ENCODE measurements around the gene C10orf67. TPM values are rescaled to one million over a fixed set of nuclear protein-coding genes. Genes with fewer than 3 reads are reported as not detected.

C10orf67 gene
- total and polyA plus RNA-seq, 2 of the 8 experiments (the other 6 are each of a cell fraction or from before 2014, with no cell fraction given): 0.05 to 0.11 TPM

DNA sequence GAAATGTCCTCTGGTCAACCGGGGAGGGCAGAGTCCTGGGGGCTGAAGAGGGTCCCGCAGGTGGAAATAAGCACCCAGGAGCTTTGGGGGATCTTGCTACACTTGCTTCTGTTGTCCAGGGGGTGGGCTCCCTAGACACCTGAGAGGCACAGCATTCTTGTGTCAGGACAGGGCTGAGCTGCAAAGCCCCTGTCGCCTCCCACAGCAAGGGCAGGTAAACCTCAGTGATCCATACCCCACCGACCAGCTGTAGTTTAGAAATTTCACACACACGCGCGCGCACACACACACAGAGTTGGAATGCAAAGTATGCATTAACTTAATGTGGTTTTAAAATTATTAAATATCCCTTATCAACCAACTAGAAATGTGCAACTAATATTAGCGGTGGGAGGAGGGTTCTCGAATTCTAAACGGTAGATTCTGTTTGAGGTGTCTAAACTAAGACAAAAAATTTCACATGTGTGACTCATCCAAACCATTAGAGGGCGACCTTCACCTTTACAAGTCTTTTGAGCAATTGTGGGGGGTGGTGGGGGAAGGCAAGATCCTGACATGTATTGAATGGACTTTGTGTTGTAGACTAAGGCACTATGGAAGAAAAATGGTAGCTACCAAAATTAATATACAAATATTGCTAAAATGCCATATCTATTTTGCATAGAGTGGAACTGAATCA lies 186.8 kb downstream of the C10orf67 start:
- Histone ChIP-seq H2BK12ac (ENCODE audit: low read depth, low read length) (no peak overlapping the region), H3K79me2 (ENCODE audit: control insufficient read depth in 1 of 2, insufficient read depth in 2 of 2, low read length in 2 of 2) (no peaks in the 10 kb centered on the region), H3K18ac (ENCODE audit: extremely low read depth, low read length) (no peak overlapping the region), H3K4me2 (ENCODE audit: insufficient read depth in 1 of 2, low read depth in 2 of 2, low read length in 2 of 2) (peak overlapping the region in 1 of 2 experiments; percentile 66; a peak in 3 of 4 replicates), H3K9ac (replicated peaks in 1 of 4; ENCODE audit: extremely low read depth in 1 of 4, low read depth in 3 of 4, low read length in 3 of 4) (no peak overlapping the region), H3K23ac (ENCODE audit: insufficient read length) (no peak overlapping the region), H2AFZ (ENCODE audit: low read length) (no peak overlapping the region), H3K36me3 (ENCODE audit: control insufficient read depth in 2 of 4, insufficient read depth in 4 of 4, low read length in 3 of 4) (no peaks in the 10 kb centered on the region), H2BK20ac (ENCODE audit: low read length) (no peak overlapping the region), H3K56ac (replicated peaks; ENCODE audit: insufficient read length, low read depth, low read length) (no peak overlapping the region), H2BK120ac (replicated peaks; ENCODE audit: low read depth, low read length) (no peak overlapping the region), H4K8ac (ENCODE audit: extremely low read depth, insufficient read depth, low read length) (0 out of 2 replicates have a peak overlapping the region, but pooled peaks have one; percentile 58), H3K9me3 (ENCODE audit: insufficient read depth in 2 of 2, low read depth in 1 of 2, low read length in 1 of 2) (no peaks in the 10 kb centered on the region), H4K20me1 (replicated peaks in 1 of 2; ENCODE audit: control insufficient read depth in 1 of 2, insufficient read depth in 2 of 2, low read length in 2 of 2) (peaks cover 0 to 2% of the 10 kb centered on the region in 2 experiments), H3K27me3 (replicated peaks in 1 of 4; ENCODE audit: control insufficient read depth in 3 of 4, extremely low read depth in 1 of 4, insufficient read depth in 3 of 4, low read length in 3 of 4) (peaks cover 0 to 8% (median 0%) of the 10 kb centered on the region in 4 experiments; a peak in 2 of 7 replicates), H3K79me1 (ENCODE audit: low read depth, low read length) (no peaks in the 10 kb centered on the region), H4K5ac (ENCODE audit: insufficient read length, low read depth, low read length) (no peak overlapping the region), H2BK5ac (ENCODE audit: low read depth, low read length) (no peak overlapping the region), H3K14ac (ENCODE audit: insufficient read length) (no peak overlapping the region), H3K4me1 (replicated peaks in 1 of 4; ENCODE audit: control insufficient read depth in 3 of 4, insufficient read depth in 4 of 4, low read length in 3 of 4) (peaks cover 0 to 2% (median under 1%) of the 10 kb centered on the region in 4 experiments; a peak in 3 of 7 replicates), H4K91ac (replicated peaks; ENCODE audit: insufficient read length, low read length) (no peak overlapping the region), H3K4me3 (ENCODE audit: extremely low read depth in 1 of 4, insufficient read depth in 2 of 4, low read depth in 3 of 4, low read length in 4 of 4) (peak overlapping the region in 2 of 4 experiments; percentile 32 to 49; a peak in 4 of 8 replicates), H3K23me2 (ENCODE audit: low read depth, low read length) (no peaks in the 10 kb centered on the region), H3K27ac (ENCODE audit: low read depth, low read length) (no peak overlapping the region), H3K4ac (replicated peaks; ENCODE audit: insufficient read length, low read depth, low read length) (no peak overlapping the region), H2AK5ac (ENCODE audit: low read depth, low read length) (no peak overlapping the region), H2BK15ac (ENCODE audit: low read length) (no peak overlapping the region)
- FAIRE-seq (peak; percentile 39), DNase-seq (ENCODE audit: low read depth in 1 of 2, low spot score in 2 of 2) (no peak)
- 60% methylated on average over 12 of the region's 12 CpGs; no CpG with 5 or more reads in 1 of the 2 experiments for WGBS, 2 experiments (ENCODE audit: extremely low coverage in 1 of 2, insufficient coverage in 1 of 2, insufficient read length in 1 of 2, insufficient replicate concordance in 2 of 2, low coverage in 1 of 2, low lambda C conversion rate in 2 of 2, missing lambda C conversion rate in 1 of 2)
- TF ChIP-seq, protein P1, sequence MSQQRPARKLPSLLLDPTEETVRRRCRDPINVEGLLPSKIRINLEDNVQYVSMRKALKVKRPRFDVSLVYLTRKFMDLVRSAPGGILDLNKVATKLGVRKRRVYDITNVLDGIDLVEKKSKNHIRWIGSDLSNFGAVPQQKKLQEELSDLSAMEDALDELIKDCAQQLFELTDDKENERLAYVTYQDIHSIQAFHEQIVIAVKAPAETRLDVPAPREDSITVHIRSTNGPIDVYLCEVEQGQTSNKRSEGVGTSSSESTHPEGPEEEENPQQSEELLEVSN (IDR thresholded peaks at IDR 0.05): no peak
- TF ChIP-seq, protein P2, sequence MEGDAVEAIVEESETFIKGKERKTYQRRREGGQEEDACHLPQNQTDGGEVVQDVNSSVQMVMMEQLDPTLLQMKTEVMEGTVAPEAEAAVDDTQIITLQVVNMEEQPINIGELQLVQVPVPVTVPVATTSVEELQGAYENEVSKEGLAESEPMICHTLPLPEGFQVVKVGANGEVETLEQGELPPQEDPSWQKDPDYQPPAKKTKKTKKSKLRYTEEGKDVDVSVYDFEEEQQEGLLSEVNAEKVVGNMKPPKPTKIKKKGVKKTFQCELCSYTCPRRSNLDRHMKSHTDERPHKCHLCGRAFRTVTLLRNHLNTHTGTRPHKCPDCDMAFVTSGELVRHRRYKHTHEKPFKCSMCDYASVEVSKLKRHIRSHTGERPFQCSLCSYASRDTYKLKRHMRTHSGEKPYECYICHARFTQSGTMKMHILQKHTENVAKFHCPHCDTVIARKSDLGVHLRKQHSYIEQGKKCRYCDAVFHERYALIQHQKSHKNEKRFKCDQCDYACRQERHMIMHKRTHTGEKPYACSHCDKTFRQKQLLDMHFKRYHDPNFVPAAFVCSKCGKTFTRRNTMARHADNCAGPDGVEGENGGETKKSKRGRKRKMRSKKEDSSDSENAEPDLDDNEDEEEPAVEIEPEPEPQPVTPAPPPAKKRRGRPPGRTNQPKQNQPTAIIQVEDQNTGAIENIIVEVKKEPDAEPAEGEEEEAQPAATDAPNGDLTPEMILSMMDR (IDR thresholded peaks at IDR 0.05; ENCODE audit: control extremely low read depth in 1 of 3, insufficient read depth in 1 of 3, low read depth in 1 of 3, low read length in 3 of 3): peak in 2 of 3 experiments; percentile 48 to 62; a peak in 3 of 4 replicates
- 0 out of 2 replicates have a peak, but pooled peaks have one; percentile 20 for TF ChIP-seq CREB1 (IDR thresholded peaks at IDR 0.05)
- TF ChIP-seq RAD21 (IDR thresholded peaks at IDR 0.05 in 1 of 2, conservative IDR thresholded peaks at IDR 0.05 in 1 of 2; ENCODE audit: low read depth in 2 of 2, low read length in 2 of 2): peak; percentile 66 to 77
- POLR2A ChIA-PET (ENCODE audit: partially characterized antibody): interaction anchor here (1.1 to 1.3 kb wide), 2 partner anchors 11 to 42 kb away, joined by 3 read pairs; no protein-coding TSS in a partner anchor
- CTCF ChIA-PET (ENCODE audit: partially characterized antibody): interaction anchor here (0.6 to 10.3 kb wide), 81 partner anchors 9 to 1360 kb away, joined by 3 to 183 read pairs (median 5); partner anchors contain the start of genes OTUD1 and PTF1A

All from H1 (cell line).